BE2C (cell line): ENCODE measurements around the gene ADGRG6.

ENCODE experiments used
- DNase-seq: peaks from one replicate; pipeline ENCODE4 v3.0.0-alpha.2; 2020
- H3K27me3 ChIP-seq: fragments of 250-450 bp; sonication (Bioruptor Pico); 2 replicates; pipeline ENCODE4 v1.5.1; 2020; ENCODE audit warnings: mild to moderate bottlenecking
- H3K36me3 ChIP-seq: fragments of 250-450 bp; sonication (Bioruptor Pico); 2 replicates; pipeline ENCODE4 v1.5.1; 2020; ENCODE audit warnings: mild to moderate bottlenecking
- H3K4me1 ChIP-seq: fragments of 250-450 bp; sonication (Bioruptor Pico); 2 replicates; pipeline ENCODE4 v1.5.1; 2020
- H3K4me3 ChIP-seq: 2 replicates; pipeline ENCODE4 v1.5.1; 2011; ENCODE audit warnings: low read depth, low read length
- H3K9me3 ChIP-seq: fragments of 250-450 bp; sonication (Bioruptor Pico); 2 replicates; pipeline ENCODE4 v1.5.1; 2020
- CTCF ChIP-seq: IDR thresholded peaks from 2 replicates; pipeline ENCODE4 v1.5.1; 2012; ENCODE audit warnings: mild to moderate bottlenecking, low read depth, low read length

ADGRG6 gene

GRCh38 chr6:142331601-142332000, 29.8 kb downstream of the ADGRG6 start:
- no peaks in the 10 kb centered on the region for H3K27me3 ChIP-seq
- H3K4me3 ChIP-seq, result no peak overlapping the region
- TF ChIP-seq CTCF, result no peak
- no peaks in the 10 kb centered on the region for H3K4me1 ChIP-seq
- no peaks in the 10 kb centered on the region for H3K36me3 ChIP-seq
- DNase-seq, result no peak
- H3K9me3 ChIP-seq, result no peaks in the 10 kb centered on the region

- H3K9me3 ChIP-seq, result no peaks in the 10 kb centered on the region
- no peak for DNase-seq
- H3K4me3 ChIP-seq, result no peak overlapping the region
- no peaks in the 10 kb centered on the region for H3K4me1 ChIP-seq
- no peak for TF ChIP-seq CTCF
- H3K27me3 ChIP-seq, result no peaks in the 10 kb centered on the region
- H3K36me3 ChIP-seq, result no peaks in the 10 kb centered on the region
Measured at GRCh38 chr6:142332393-142333098, 30.7 kb downstream of the ADGRG6 start.

- TF ChIP-seq CTCF, result no peak
- Histone ChIP-seq H3K9me3 (no peaks in the 10 kb centered on the region), H3K36me3 (no peaks in the 10 kb centered on the region), H3K27me3 (no peaks in the 10 kb centered on the region), H3K4me1 (no peaks in the 10 kb centered on the region), H3K4me3 (no peak overlapping the region)
- no peak for DNase-seq
Measured at GRCh38 chr6:142333431-142333830, 31.6 kb downstream of the ADGRG6 start.

- Histone ChIP-seq H3K4me3 (no peak overlapping the region), H3K36me3 (no peaks in the 10 kb centered on the region), H3K9me3 (no peaks in the 10 kb centered on the region), H3K4me1 (no peaks in the 10 kb centered on the region), H3K27me3 (no peaks in the 10 kb centered on the region)
- no peak for TF ChIP-seq CTCF
- no peak for DNase-seq
Measured at GRCh38 chr6:142334294-142334693, 32.5 kb downstream of the ADGRG6 start.

GRCh38 chr6:142335415-142335814, 33.6 kb downstream of the ADGRG6 start:
- no peak for TF ChIP-seq CTCF
- H3K9me3 ChIP-seq, result no peaks in the 10 kb centered on the region
- H3K27me3 ChIP-seq, result no peaks in the 10 kb centered on the region
- DNase-seq, result no peak
- H3K4me3 ChIP-seq, result no peak overlapping the region
- H3K36me3 ChIP-seq, result no peaks in the 10 kb centered on the region
- H3K4me1 ChIP-seq, result no peaks in the 10 kb centered on the region

- Histone ChIP-seq H3K27me3 (no peaks in the 10 kb centered on the region), H3K4me3 (no peak overlapping the region), H3K4me1 (no peaks in the 10 kb centered on the region), H3K36me3 (no peaks in the 10 kb centered on the region), H3K9me3 (no peaks in the 10 kb centered on the region)
- no peak for DNase-seq
- no peak for TF ChIP-seq CTCF
Measured at GRCh38 chr6:142336183-142336582, 34.4 kb downstream of the ADGRG6 start.
